GM12891 (cell line): ENCODE results near the gene WDR27.

Experiments
- DNase-seq: peaks from one replicate; pipeline ENCODE4 v3.0.0; 2011; ENCODE audit warnings: low spot score; ENCODE audit not compliant: insufficient read length
- FAIRE-seq: peaks from 2 replicates; lab custom pipeline; 2011; peaks lifted over from hg19 to GRCh38; lab: Jason Lieb, UNC
- PAX5 ChIP-seq: IDR thresholded peaks from 2 replicates; pipeline ENCODE4 v1.6.1; 2011; ENCODE audit warnings: low read length, moderate library complexity, mild to moderate bottlenecking; ENCODE audit not compliant: insufficient read depth, severe bottlenecking
- POLR2A ChIP-seq: IDR thresholded peaks from 2 replicates; pipeline ENCODE4 v1.6.1; 2011; ENCODE audit warnings: low read depth, low read length, control low read depth
- POLR2AphosphoS5 ChIP-seq: IDR thresholded peaks from 2 replicates; pipeline ENCODE4 v1.6.1; 2011; ENCODE audit warnings: low read depth, low read length, control low read depth
- POU2F2 ChIP-seq: IDR thresholded peaks from 2 replicates; pipeline ENCODE4 v1.6.1; 2011; ENCODE audit warnings: low read depth, mild to moderate bottlenecking, control low read depth, low read length, moderate library complexity
- SPI1 ChIP-seq: IDR thresholded peaks from 2 replicates; pipeline ENCODE4 v1.6.1; 2011; ENCODE audit warnings: low read depth, low read length, control low read depth
- TAF1 ChIP-seq: IDR thresholded peaks from 2 replicates; pipeline ENCODE4 v1.6.1; 2011; ENCODE audit warnings: low read depth, low read length, control low read depth

The WDR27 gene

DNA sequence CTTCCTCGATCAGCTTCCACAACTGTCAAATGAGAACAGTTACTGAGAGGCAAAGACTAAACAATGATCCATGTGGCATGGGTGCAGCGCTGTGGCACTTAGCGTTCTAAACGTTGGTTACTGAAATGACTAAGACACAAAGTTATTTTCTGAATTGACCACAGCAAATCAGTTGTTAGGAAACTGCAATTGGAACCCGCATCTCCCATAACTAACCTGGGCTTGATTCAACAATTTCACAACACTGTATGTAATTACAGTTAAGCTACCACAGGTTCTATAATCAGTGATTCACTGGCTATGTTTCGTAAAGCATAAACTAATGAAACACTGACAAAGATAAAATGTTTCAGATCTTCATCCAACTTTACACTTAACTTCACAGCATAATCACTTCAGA is 12.5 kb downstream of the WDR27 start:
- FAIRE-seq = no peak
- TF ChIP-seq PAX5 (no peak), POLR2AphosphoS5 (no peak), POU2F2 (no peak), TAF1 (no peak), POLR2A (no peak)
- DNase-seq = no peak

DNA sequence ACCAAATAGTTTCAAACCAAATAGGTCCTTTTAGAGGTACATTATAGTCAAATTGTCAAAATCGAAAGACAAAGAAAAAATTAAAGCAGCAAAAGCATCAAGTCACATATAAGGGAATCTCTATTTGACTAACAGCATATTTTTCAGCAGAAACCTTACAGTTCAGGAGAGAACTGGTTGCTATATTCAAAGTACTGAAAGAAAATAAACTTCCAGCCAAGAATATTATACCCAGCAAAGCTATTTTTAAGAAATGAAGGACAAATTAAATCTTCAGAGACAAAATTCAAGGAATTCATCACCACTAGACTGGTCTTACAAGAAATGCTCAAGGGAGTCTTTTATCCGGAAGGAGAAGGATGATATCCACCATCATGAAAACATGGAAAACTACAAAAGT is 16.0 kb downstream of the WDR27 start:
- FAIRE-seq = no peak
- TF ChIP-seq TAF1 (no peak), POLR2AphosphoS5 (no peak), SPI1 (no peak), POU2F2 (no peak)
- DNase-seq = no peak

- no peak for DNase-seq
- TF ChIP-seq POU2F2 (no peak), TAF1 (no peak), POLR2A (no peak), POLR2AphosphoS5 (no peak), PAX5 (no peak), SPI1 (no peak)
- FAIRE-seq = no peak
Measured at GRCh38 chr6:169684056-169684455, 17.8 kb downstream of the WDR27 start.

GRCh38 chr6:169678342-169678741 is 23.5 kb downstream of the WDR27 start:
- DNase-seq (no peak), FAIRE-seq (no peak)
- TF ChIP-seq TAF1 (no peak), POU2F2 (no peak), POLR2A (no peak), POLR2AphosphoS5 (no peak), PAX5 (no peak)

GRCh38 chr6:169677096-169677495 is 24.7 kb downstream of the WDR27 start:
- TF ChIP-seq POLR2AphosphoS5 = no peak
- DNase-seq = no peak
- no peak for FAIRE-seq

- no peak for FAIRE-seq
- no peak for TF ChIP-seq POLR2A
Measured at GRCh38 chr6:169675011-169675410, 26.8 kb downstream of the WDR27 start.

GRCh38 chr6:169671563-169671962 is 30.3 kb downstream of the WDR27 start:
- FAIRE-seq (no peak), DNase-seq (no peak)
- TF ChIP-seq PAX5 (no peak), SPI1 (no peak), TAF1 (no peak), POLR2A (no peak), POU2F2 (no peak), POLR2AphosphoS5 (no peak)

More at GRCh38 chr6:169675011-169675410, 26.8 kb downstream of the WDR27 start:
- DNase-seq = no peak

DNA sequence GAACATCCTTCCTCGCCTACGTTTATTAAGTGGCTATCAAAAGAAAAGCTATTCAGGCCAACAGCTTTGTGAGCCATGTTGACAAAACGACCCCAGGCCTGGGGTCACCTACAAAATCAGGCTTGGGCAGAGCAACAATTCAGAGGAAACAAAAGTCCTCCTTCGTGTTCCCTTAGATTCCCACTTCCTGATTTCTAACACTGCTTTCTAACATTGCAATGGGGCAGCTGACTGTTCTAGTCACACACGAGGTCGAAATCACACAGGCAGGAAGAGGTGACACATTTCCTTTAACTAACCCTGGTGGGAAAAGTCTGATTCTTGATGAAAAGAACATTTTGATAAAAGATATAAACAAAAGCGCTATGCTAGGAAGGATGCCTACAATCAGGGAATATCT is 31.9 kb downstream of the WDR27 start:
- TF ChIP-seq POLR2A (no peak), POLR2AphosphoS5 (no peak), TAF1 (no peak), POU2F2 (no peak), PAX5 (no peak), SPI1 (peak; percentile 47)
- no peak for DNase-seq
- FAIRE-seq = peak; percentile 33

DNA sequence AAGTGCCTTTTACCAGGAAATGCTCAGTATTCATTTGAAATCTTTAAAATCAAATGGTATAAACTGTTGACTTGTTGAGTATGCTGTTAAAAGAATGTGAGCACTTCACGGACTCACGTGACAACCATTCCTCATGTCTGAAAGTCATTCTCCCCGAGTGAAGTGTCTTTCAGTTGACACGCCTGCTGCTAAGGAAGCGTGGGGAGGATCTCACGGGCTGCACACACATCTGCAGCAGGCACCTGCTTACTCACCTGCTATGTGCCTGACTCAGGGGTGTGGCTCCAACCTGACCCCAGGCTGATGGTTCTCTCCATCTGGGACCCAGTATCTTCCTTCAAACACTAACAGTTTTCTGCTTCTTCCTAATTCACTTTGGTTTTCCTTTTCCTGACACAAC is 32.7 kb downstream of the WDR27 start:
- no peak for FAIRE-seq
- TF ChIP-seq SPI1 (no peak), PAX5 (no peak), POLR2AphosphoS5 (no peak), TAF1 (no peak), POU2F2 (no peak), POLR2A (no peak)
- DNase-seq = no peak

DNA sequence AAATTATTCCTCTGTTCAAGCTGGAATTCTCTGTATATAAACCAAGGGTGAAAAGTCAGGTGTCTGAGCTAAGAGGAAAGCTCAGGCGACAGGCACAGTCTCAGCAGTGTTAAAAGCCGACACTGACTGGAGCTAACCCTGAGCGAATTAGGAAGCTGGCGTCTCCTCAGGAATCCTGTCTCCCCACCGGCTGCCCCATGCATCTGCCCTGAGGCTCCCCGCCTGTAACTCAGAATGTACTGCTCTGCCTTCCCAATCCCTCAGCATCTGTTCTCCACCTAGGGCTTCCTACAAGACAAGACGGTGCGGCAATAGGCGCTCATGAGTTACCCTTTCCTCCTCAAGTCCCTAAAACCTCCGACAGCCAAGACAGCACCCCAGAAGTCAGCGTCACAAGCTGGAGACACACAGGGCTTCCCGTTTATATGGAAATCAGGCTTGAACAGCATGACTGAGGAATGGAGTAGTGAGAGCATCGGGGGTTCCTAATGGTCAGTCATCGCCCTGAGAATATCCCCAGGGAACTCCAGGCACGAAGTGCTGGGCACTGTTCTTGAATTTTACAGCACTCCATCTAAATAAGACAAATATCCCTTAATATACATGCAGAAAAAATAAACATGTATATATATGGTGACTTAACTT is 33.5 kb downstream of the WDR27 start:
- TF ChIP-seq POLR2AphosphoS5 (no peak), TAF1 (no peak), POLR2A (no peak), POU2F2 (no peak), PAX5 (no peak), SPI1 (no peak)
- DNase-seq (no peak), FAIRE-seq (no peak)

GRCh38 chr6:169667716-169668115 is 34.1 kb downstream of the WDR27 start:
- FAIRE-seq = no peak
- TF ChIP-seq POU2F2 = no peak
- no peak for TF ChIP-seq POLR2AphosphoS5
- DNase-seq = no peak

DNA sequence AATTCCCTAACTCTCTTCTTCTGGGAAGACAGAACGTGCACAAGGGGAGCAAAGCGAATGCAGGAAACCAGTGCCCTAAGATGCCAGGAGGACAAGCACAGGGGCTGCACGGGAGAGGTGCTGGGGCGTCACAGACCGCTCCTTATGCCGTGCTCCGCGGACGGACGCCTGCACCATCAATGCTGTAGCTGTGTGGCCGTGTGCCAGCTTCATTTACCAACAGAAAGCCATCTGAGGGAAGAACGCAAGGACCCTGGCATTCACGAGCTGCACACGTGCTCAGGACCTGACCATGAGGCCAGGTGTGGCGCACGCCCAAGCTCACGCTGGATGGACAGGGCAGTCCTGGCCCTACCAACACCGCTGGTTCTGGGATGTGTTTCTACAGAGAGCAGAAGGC is 35.4 kb downstream of the WDR27 start:
- no peak for TF ChIP-seq TAF1
- no peak for TF ChIP-seq POLR2AphosphoS5
- TF ChIP-seq POLR2A = no peak
- TF ChIP-seq POU2F2 = no peak
- no peak for TF ChIP-seq SPI1
- TF ChIP-seq PAX5 = no peak
- no peak for DNase-seq
- FAIRE-seq = no peak
